Naive thymus-derived CD4-positive, alpha-beta T cell (primary cell): Measurements from ENCODE around the gene TM7SF3. TPM values are rescaled to one million over a fixed set of nuclear protein-coding genes. Genes with fewer than 3 reads are reported as not detected.

ENCODE experiments used
- ATAC-seq: fragments of 150-1000 bp; cut with Tn5 transposase; 2 replicates; pipeline ENCODE4 v1.10.0; 2021; ENCODE audit warnings: mild to moderate bottlenecking, moderate library complexity
- CTCF ChIA-PET: fragments of 350-600 bp; sonication (Branson Sonifier 250); formaldehyde crosslinking; loops from one replicate; lab custom pipeline; 2021; ENCODE audit warnings: antibody characterized with exemption; lab: Charles Lee
- POLR2A ChIA-PET: fragments of 350-600 bp; sonication (Branson Sonifier 250); formaldehyde crosslinking; loops from one replicate; lab custom pipeline; 2021; ENCODE audit warnings: antibody characterized with exemption, inconsistent platforms; lab: Charles Lee
- DNase-seq, 9 donors: peaks; one replicate each; pipeline versions ENCODE4 v3.0.0 to v3.0.0-alpha.2; 2020 to 2022; ENCODE audit warnings: mixed read lengths in 1 of 9
- H3K27ac ChIP-seq: one replicate; pipeline ENCODE4 v1.7.0; 2013; ENCODE audit warnings: mild to moderate bottlenecking, low read depth, low read length, moderate library complexity
- H3K27me3 ChIP-seq, 2 donors: one replicate each; pipeline ENCODE4 v1.7.0; 2013; ENCODE audit warnings: low read length in 2 of 2, mild to moderate bottlenecking in 2 of 2, moderate library complexity in 2 of 2; ENCODE audit not compliant: control insufficient read depth in 2 of 2, insufficient read depth in 2 of 2
- H3K36me3 ChIP-seq, 3 experiments: 1 replicate in 2 of 3; 2 replicates in 1 of 3; pipeline ENCODE4 v1.7.0; 2013; ENCODE audit warnings: low read length in 3 of 3, mild to moderate bottlenecking in 3 of 3, moderate library complexity in 1 of 3; ENCODE audit not compliant: insufficient read depth in 3 of 3, control insufficient read depth in 2 of 3
- H3K4me1 ChIP-seq, 2 donors: one replicate each; pipeline ENCODE4 v1.7.0; 2013; ENCODE audit warnings: low read length in 2 of 2, mild to moderate bottlenecking in 2 of 2, moderate library complexity in 1 of 2; ENCODE audit not compliant: control insufficient read depth in 2 of 2, insufficient read depth in 2 of 2
- H3K4me3 ChIP-seq: 2 replicates; pipeline ENCODE4 v1.7.0; 2013; ENCODE audit warnings: mild to moderate bottlenecking, low read length
- H3K9me3 ChIP-seq, 3 experiments: 1 replicate in 2 of 3; 2 replicates in 1 of 3; pipeline ENCODE4 v1.7.0; 2013; ENCODE audit warnings: low read length in 3 of 3; ENCODE audit not compliant: control insufficient read depth in 2 of 3
- H3K27ac Mint-ChIP-seq, 9 donors: one replicate each; pipeline ENCODE4 v1.8.0; 2020 to 2022; ENCODE audit warnings: mixed read lengths in 9 of 9, mild to moderate bottlenecking in 8 of 9, moderate library complexity in 5 of 9, inconsistent platforms in 2 of 9
- H3K27me3 Mint-ChIP-seq, 5 donors: one replicate each; pipeline ENCODE4 v1.8.0; 2021 to 2022; ENCODE audit warnings: mixed read lengths in 5 of 5, mild to moderate bottlenecking in 1 of 5
- H3K36me3 Mint-ChIP-seq, 5 donors: one replicate each; pipeline ENCODE4 v1.8.0; 2020 to 2022; ENCODE audit warnings: mixed read lengths in 5 of 5, mild to moderate bottlenecking in 3 of 5, inconsistent platforms in 1 of 5
- H3K4me1 Mint-ChIP-seq, 7 donors: one replicate each; pipeline ENCODE4 v1.8.0; 2020 to 2022; ENCODE audit warnings: mixed read lengths in 7 of 7, mild to moderate bottlenecking in 3 of 7, inconsistent platforms in 1 of 7
- H3K4me3 Mint-ChIP-seq, 10 donors: one replicate each; pipeline ENCODE4 v1.8.0; 2020 to 2022; ENCODE audit warnings: mild to moderate bottlenecking in 10 of 10, mixed read lengths in 10 of 10, moderate library complexity in 6 of 10, inconsistent platforms in 2 of 10
- H3K9me3 Mint-ChIP-seq, 11 donors: one replicate each; pipeline ENCODE4 v1.8.0; 2020 to 2022; ENCODE audit warnings: mixed read lengths in 11 of 11, mild to moderate bottlenecking in 4 of 11, inconsistent platforms in 1 of 11, moderate library complexity in 1 of 11
- intact Hi-C, 2 donors: fragments of 100-400 bp; cut with micrococcal nuclease; formaldehyde crosslinking; loops; one replicate each; pipeline ENCODE4 v1.15.1; 2023
- polyA plus RNA-seq, 2 donors: library from polyadenylated mRNA; unstranded; fragments of 300-500 nt; fragmentation: Illumina TruSeq; gene quantifications; one replicate each; pipeline ENCODE4 v1.2.3, GENCODE V29; 2021
- total RNA-seq, 6 experiments: library from RNA in 5 of 6; stranded (reverse) in 5 of 6; gene quantifications; 1 replicate in 5 of 6; 2 replicates in 1 of 6; pipeline ENCODE4 v1.2.3 and lab custom pipeline; 2021 to 2026

The TM7SF3 gene
- total and polyA plus RNA-seq, 7 experiments from 2014 or later: 24.4 to 61.7 (median 33.0) TPM

- H3K9me3 Mint-ChIP-seq: no peaks in the 10 kb centered on the region
- Histone ChIP-seq H3K27me3 (no peaks in the 10 kb centered on the region), H3K4me1 (no peaks in the 10 kb centered on the region), H3K27ac (no peak overlapping the region), H3K36me3 (peaks cover 0 to 25% (median 5%) of the 10 kb centered on the region in 3 experiments), H3K9me3 (no peaks in the 10 kb centered on the region), H3K4me3 (no peak overlapping the region)
- no peaks in the 10 kb centered on the region for H3K27me3 Mint-ChIP-seq
- H3K36me3 Mint-ChIP-seq: peaks cover 7 to 56% (median 35%) of the 10 kb centered on the region in 5 donors
- CTCF ChIA-PET: no interaction called here
- DNase-seq (no peak), ATAC-seq (no peak)
- H3K4me1 Mint-ChIP-seq: peaks cover 0 to 23% (median 0%) of the 10 kb centered on the region in 7 donors
- POLR2A ChIA-PET: no interaction called here
- H3K27ac Mint-ChIP-seq: peak overlapping the region in 3 of 9 donors; percentile 22 to 56 (median 40)
- intact Hi-C loops: no loop called here
- no peak overlapping the region for H3K4me3 Mint-ChIP-seq
These were observed 34.5 kb downstream of the TM7SF3 start for GRCh38 chr12:26979733-26980132.

- no peaks in the 10 kb centered on the region for H3K27me3 Mint-ChIP-seq
- Histone ChIP-seq H3K9me3 (no peaks in the 10 kb centered on the region), H3K27ac (no peak overlapping the region), H3K4me1 (no peaks in the 10 kb centered on the region), H3K4me3 (no peak overlapping the region), H3K27me3 (no peaks in the 10 kb centered on the region), H3K36me3 (peaks cover 2 to 33% (median 5%) of the 10 kb centered on the region in 3 experiments)
- CTCF ChIA-PET: no interaction called here
- ATAC-seq: no peak
- intact Hi-C loops: no loop called here
- DNase-seq: no peak
- H3K9me3 Mint-ChIP-seq: no peaks in the 10 kb centered on the region
- H3K36me3 Mint-ChIP-seq: peaks cover 5 to 58% (median 33%) of the 10 kb centered on the region in 5 donors
- POLR2A ChIA-PET: no interaction called here
- H3K4me3 Mint-ChIP-seq: no peak overlapping the region
- no peak overlapping the region for H3K27ac Mint-ChIP-seq
- peaks cover 0 to 13% (median 0%) of the 10 kb centered on the region in 7 donors for H3K4me1 Mint-ChIP-seq
These were observed 35.4 kb downstream of the TM7SF3 start for GRCh38 chr12:26978801-26979200.

- ATAC-seq: no peak
- POLR2A ChIA-PET: no interaction called here
- Mint-ChIP-seq H3K4me1 (peaks cover 3 to 17% (median 5%) of the 10 kb centered on the region in 7 donors), H3K9me3 (peaks cover 0 to 2% (median 0%) of the 10 kb centered on the region in 11 donors), H3K27me3 (no peaks in the 10 kb centered on the region), H3K4me3 (no peak overlapping the region), H3K36me3 (peaks cover 3 to 49% (median 27%) of the 10 kb centered on the region in 5 donors), H3K27ac (peak overlapping the region in 3 of 9 donors; percentile 9 to 66 (median 62))
- intact Hi-C loops: no loop called here
- CTCF ChIA-PET: interaction anchor here (0.6 kb wide), 1 partner anchor 37 kb away, joined by 3 read pairs; no protein-coding TSS in a partner anchor
- H3K9me3 ChIP-seq: no peaks in the 10 kb centered on the region
- no peak for DNase-seq
- no peaks in the 10 kb centered on the region for H3K27me3 ChIP-seq
- no peak overlapping the region for H3K27ac ChIP-seq
- no peak overlapping the region for H3K4me3 ChIP-seq
- peaks cover 0 to 9% of the 10 kb centered on the region in 2 donors for H3K4me1 ChIP-seq
- peaks cover 0 to 30% (median 3%) of the 10 kb centered on the region in 3 experiments for H3K36me3 ChIP-seq
These were observed 37.5 kb downstream of the TM7SF3 start for GRCh38 chr12:26976687-26977086.

GRCh38 chr12:26971963-26972362, 42.2 kb downstream of the TM7SF3 start:
- intact Hi-C loops: loop anchor here (1.0 to 2.0 kb wide), 4 partner anchors 34 to 43 kb away; partner anchors contain the start of genes TM7SF3 (in 2 of the 2), FGFR1OP2 (in 1 of the 2) and INTS13 (in 1 of the 2)
- ChIA-PET CTCF (interaction anchor here (0.5 kb wide), 1 partner anchor 250 kb away, joined by 3 read pairs; no protein-coding TSS in a partner anchor), POLR2A (interaction anchor here (0.7 to 1.1 kb wide), 3 partner anchors 42 to 835 kb away, joined by 3 to 4 read pairs (median 3); partner anchors contain the start of gene TM7SF3)
- H3K27me3 Mint-ChIP-seq: no peaks in the 10 kb centered on the region
- Histone ChIP-seq H3K4me3 (no peak overlapping the region), H3K36me3 (peaks cover 0 to 21% (median 3%) of the 10 kb centered on the region in 3 experiments), H3K27ac (no peak overlapping the region), H3K27me3 (no peaks in the 10 kb centered on the region), H3K4me1 (peaks cover 0 to 19% of the 10 kb centered on the region in 2 donors), H3K9me3 (no peaks in the 10 kb centered on the region)
- H3K9me3 Mint-ChIP-seq: peaks cover 0 to 2% (median 0%) of the 10 kb centered on the region in 11 donors
- ATAC-seq (peak; percentile 98), DNase-seq (peak in 8 of 9 donors; percentile 15 to 76 (median 44))
- H3K36me3 Mint-ChIP-seq: peaks cover 0 to 51% (median 40%) of the 10 kb centered on the region in 5 donors
- peaks cover 6 to 22% (median 14%) of the 10 kb centered on the region in 7 donors for H3K4me1 Mint-ChIP-seq
- peak overlapping the region in 7 of 9 donors; percentile 9 to 66 (median 45) for H3K27ac Mint-ChIP-seq
- H3K4me3 Mint-ChIP-seq: peak overlapping the region in 2 of 10 donors; percentile 16 to 43

- H3K36me3 Mint-ChIP-seq: peaks cover 0 to 39% (median 28%) of the 10 kb centered on the region in 5 donors
- DNase-seq: no peak
- H3K27me3 Mint-ChIP-seq: no peaks in the 10 kb centered on the region
These were observed 44.0 kb downstream of the TM7SF3 start for GRCh38 chr12:26970136-26970535.

GRCh38 chr12:26966842-26967241, 47.3 kb downstream of the TM7SF3 start:
- no peaks in the 10 kb centered on the region for H3K27me3 ChIP-seq
- POLR2A ChIA-PET: no interaction called here

More at GRCh38 chr12:26970136-26970535, 44.0 kb downstream of the TM7SF3 start:
- no peak for ATAC-seq
- ChIA-PET POLR2A (no interaction called here), CTCF (no interaction called here)
- no peak overlapping the region for H3K27ac ChIP-seq
- Mint-ChIP-seq H3K4me3 (no peak overlapping the region), H3K4me1 (peaks cover 6 to 17% (median 11%) of the 10 kb centered on the region in 7 donors), H3K9me3 (peaks cover 0 to 2% (median 0%) of the 10 kb centered on the region in 11 donors), H3K27ac (peak overlapping the region in 3 of 9 donors; percentile 28 to 60 (median 45))
- peaks cover 0 to 19% of the 10 kb centered on the region in 2 donors for H3K4me1 ChIP-seq
- H3K4me3 ChIP-seq: no peak overlapping the region
- intact Hi-C loops: no loop called here
- peaks cover 1 to 29% (median 3%) of the 10 kb centered on the region in 3 experiments for H3K36me3 ChIP-seq
- no peaks in the 10 kb centered on the region for H3K27me3 ChIP-seq
- no peaks in the 10 kb centered on the region for H3K9me3 ChIP-seq

More at GRCh38 chr12:26966842-26967241, 47.3 kb downstream of the TM7SF3 start:
- Mint-ChIP-seq H3K4me3 (no peak overlapping the region), H3K27ac (no peak overlapping the region), H3K9me3 (no peaks in the 10 kb centered on the region), H3K36me3 (peaks cover 10 to 38% (median 28%) of the 10 kb centered on the region in 5 donors), H3K27me3 (no peaks in the 10 kb centered on the region), H3K4me1 (peaks cover 9 to 16% (median 12%) of the 10 kb centered on the region in 7 donors)
- Histone ChIP-seq H3K9me3 (no peaks in the 10 kb centered on the region), H3K27ac (no peak overlapping the region), H3K4me3 (no peak overlapping the region), H3K4me1 (peaks cover 0 to 12% of the 10 kb centered on the region in 2 donors), H3K36me3 (peaks cover 0 to 27% (median 6%) of the 10 kb centered on the region in 3 experiments)
- intact Hi-C loops: no loop called here
- DNase-seq: no peak
- no peak for ATAC-seq
- CTCF ChIA-PET: no interaction called here
